GM12872 (cell line): ENCODE results near the gene PTPA.

Experiments
- CTCF ChIP-seq: IDR thresholded peaks from 3 replicates; pipeline ENCODE4 v1.5.1; 2011; ENCODE audit warnings: low read depth, mild to moderate bottlenecking, low read length, moderate library complexity; ENCODE audit not compliant: insufficient read depth

The PTPA gene

GRCh38 chr9:129077236-129077635, 34.0 kb upstream of the PTPA start:
- TF ChIP-seq CTCF = no peak

GRCh38 chr9:129078691-129079503, 32.3 kb upstream of the PTPA start:
- TF ChIP-seq CTCF = no peak

GRCh38 chr9:129079829-129080228, 31.4 kb upstream of the PTPA start:
- no peak for TF ChIP-seq CTCF

- TF ChIP-seq CTCF = no peak
These were observed 31.0 kb upstream of the PTPA start for GRCh38 chr9:129080298-129080600.

- TF ChIP-seq CTCF = no peak
These were observed 30.4 kb upstream of the PTPA start, which contains the start of gene DOLPP1 for GRCh38 chr9:129080601-129081387. Gene DOLPP1, plus strand, starts transcription at chr9:129081111. Its CDS starts 21 bp downstream, at chr9:129081132.

- TF ChIP-seq CTCF = no peak
These were observed 29.8 kb upstream of the PTPA start for GRCh38 chr9:129081388-129081904.

GRCh38 chr9:129084087-129084486, 27.1 kb upstream of the PTPA start:
- no peak for TF ChIP-seq CTCF
